Heart left ventricle (tissue), 16 donors: ENCODE data around the gene NAALADL2. TPM values are rescaled to one million over a fixed set of nuclear protein-coding genes. Genes with fewer than 3 reads are reported as not detected.

Experiments
- ATAC-seq, 4 donors: fragments of 200-7000 bp; cut with Tn5 transposase; one replicate each; pipeline ENCODE4 v1.9.1; 2020 to 2022; ENCODE audit warnings: moderate library complexity in 4 of 4, mild to moderate bottlenecking in 3 of 4, moderate number of reproducible peaks in 1 of 4
- DNase-seq, 5 donors: peaks; one replicate each; pipeline ENCODE4 v3.0.0-alpha.2; 2020
- H3K27ac ChIP-seq, 12 donors: fragments of 200-600 bp; sonication (generic) in 4 of 12; one replicate each; pipeline versions ENCODE4 v1.5.0 to v1.8.0; 2016 to 2022; ENCODE audit warnings: mild to moderate bottlenecking in 2 of 12
- H3K27me3 ChIP-seq, 9 donors: fragments of 200-600 bp; sonication (generic) in 2 of 9; one replicate each; pipeline versions ENCODE4 v1.5.1 to v1.8.0; 2016 to 2022; ENCODE audit warnings: mild to moderate bottlenecking in 3 of 9
- H3K36me3 ChIP-seq, 9 donors: fragments of 200-600 bp; sonication (generic) in 2 of 9; one replicate each; pipeline versions ENCODE4 v1.5.0 to v1.8.0; 2018 to 2022; ENCODE audit warnings: mild to moderate bottlenecking in 2 of 9
- H3K4me1 ChIP-seq, 12 donors: fragments of 200-600 bp; sonication (generic) in 4 of 12; one replicate each; pipeline versions ENCODE4 v1.5.0 to v1.8.0; 2016 to 2022; ENCODE audit warnings: mild to moderate bottlenecking in 3 of 12
- H3K4me3 ChIP-seq, 12 donors: fragments of 200-600 bp; sonication (generic) in 4 of 12; one replicate each; pipeline versions ENCODE4 v1.5.0 to v1.8.0; 2017 to 2022; ENCODE audit warnings: mild to moderate bottlenecking in 9 of 12, moderate library complexity in 4 of 12
- H3K9me3 ChIP-seq, 12 donors: fragments of 200-600 bp; sonication (generic) in 4 of 12; one replicate each; pipeline versions ENCODE4 v1.5.0 to v1.8.0; 2016 to 2022; ENCODE audit warnings: mild to moderate bottlenecking in 1 of 12
- CTCF ChIP-seq, 12 donors: fragments of 200-600 bp; sonication (generic) in 4 of 12; IDR thresholded peaks; one replicate each; pipeline versions ENCODE4 v1.5.0 to v1.8.0; 2018 to 2022; ENCODE audit warnings: antibody characterized with exemption in 12 of 12, mild to moderate bottlenecking in 5 of 12
- POLR2A ChIP-seq, 2 donors: fragments of 450-650 bp; IDR thresholded peaks; one replicate each; pipeline ENCODE4 v1.6.1; 2017; ENCODE audit warnings: antibody characterized with exemption in 2 of 2, mild to moderate bottlenecking in 2 of 2, moderate library complexity in 2 of 2
- WGBS, 4 donors: extraction: QIAGEN DNeasy Blood & Tissue Kit in 2 of 4; methylation state at CpG; one replicate each; pipeline versions ENCODE4 v1.1.5 to v1.1.7; 2013 to 2018; 5-methylcytosine and 5-hydroxymethylcytosine counted together
- intact Hi-C, 10 donors: fragments of 100-400 bp; cut with DNase I; formaldehyde crosslinking; loops; one replicate each; pipeline versions ENCODE4 v1.11.1 to v1.14.2; 2022
- polyA plus RNA-seq, 2 donors: library from polyadenylated mRNA; stranded (reverse); fragments of 200-250 nt; gene quantifications; one replicate each; pipeline ENCODE4 v1.2.3, GENCODE V29; 2013
- total RNA-seq, 9 donors: library from RNA; depleted of rRNA in 2 of 9; stranded (reverse); fragments of >200 nt in 2 of 9; fragmentation: NEBNext Ultra II Directional in 3 of 9; extraction: Animal tissue kit (Norgen Biotek cat#: 25700) in 3 of 9; gene quantifications; one replicate each; pipeline versions ENCODE4 v1.1.0 to v1.2.4, GENCODE V29; 2016 to 2023
- donor health status: ischemic (EF 13 %, LVEDD 7.1; RV severe dilation, severe dysfunction).
- donor health status: healthy with polysubstance abuse.
- donor health status: DM: no; HTN: yes; CAD: no.
- donor health status: DM: no; HTN: no; CAD: no.
- donor health status: ischemic (EF 25% LVEDD 6.9; RV normal size, moderate dysfunction).
- donor health status: ischemic (EF 25% LVEDD 5.7; RV mildly dilated, moderate dysfunction).
- donor health status: healthy.
- donor health status: DM: yes; HTN: yes; CAD: no.
- donor health status: ischemic (EF 35%, LVEDD 5.7; RV mildly dilated, moderate dysfunction).
- donor health status: nonischemic (EF 11% LVEDD 7.7; RV severe dilation, severe dysfunction).
- donor health status: DM: yes; HTN: yes; CAD: no.
- donor health status: PGD.
- donor health status: ischemic (EF 29% LVEDD 5.4; RV normal size, mild dysfunction).
- donor health status: nonischemic (EF 23%, LVEDD 6.1; RV moderate dilation, normal function).

NAALADL2 gene
- total and polyA plus RNA-seq, 11 donors, result 0.23 to 8.5 (median 3.0) TPM

GRCh38 chr3:175001091-175001490, 142.0 kb downstream of the NAALADL2 start:
- Histone ChIP-seq H3K27me3 (no peaks in the 10 kb centered on the region), H3K9me3 (no peaks in the 10 kb centered on the region), H3K4me3 (no peak overlapping the region), H3K4me1 (no peaks in the 10 kb centered on the region), H3K36me3 (no peaks in the 10 kb centered on the region), H3K27ac (no peak overlapping the region)
- intact Hi-C loops, result no loop called here
- DNase-seq (no peak), ATAC-seq (no peak)
- TF ChIP-seq POLR2A (IDR thresholded peaks at IDR 0.05) (no peak), CTCF (IDR thresholded peaks at IDR 0.05) (no peak)
- 60 to 96% (median 82%) methylated on average over 1 of the region's 1 CpG for WGBS, 4 donors

- Histone ChIP-seq H3K27ac (no peak overlapping the region), H3K27me3 (no peaks in the 10 kb centered on the region), H3K36me3 (no peaks in the 10 kb centered on the region), H3K4me1 (no peaks in the 10 kb centered on the region), H3K4me3 (no peak overlapping the region), H3K9me3 (no peaks in the 10 kb centered on the region)
- intact Hi-C loops, result no loop called here
- WGBS, 4 donors, result 95 to 100% (median 96%) methylated on average over 1 of the region's 1 CpG
- ATAC-seq (no peak), DNase-seq (no peak)
- no peak for TF ChIP-seq POLR2A (IDR thresholded peaks at IDR 0.05)
- TF ChIP-seq CTCF (IDR thresholded peaks at IDR 0.05), result no peak
Observed at GRCh38 chr3:175002732-175003143, 143.6 kb downstream of the NAALADL2 start.

GRCh38 chr3:175003590-175003989, 144.5 kb downstream of the NAALADL2 start:
- ATAC-seq (no peak), DNase-seq (no peak)
- TF ChIP-seq POLR2A (IDR thresholded peaks at IDR 0.05) (no peak), CTCF (IDR thresholded peaks at IDR 0.05) (no peak)
- intact Hi-C loops, result no loop called here
- H3K4me1 ChIP-seq, result no peaks in the 10 kb centered on the region
- no peaks in the 10 kb centered on the region for H3K9me3 ChIP-seq
- H3K27ac ChIP-seq, result no peak overlapping the region
- 87 to 99% (median 95%) methylated on average over 2 of the region's 2 CpGs for WGBS, 4 donors
- no peak overlapping the region for H3K4me3 ChIP-seq
- H3K27me3 ChIP-seq, result no peaks in the 10 kb centered on the region
- no peaks in the 10 kb centered on the region for H3K36me3 ChIP-seq

- H3K27me3 ChIP-seq, result no peaks in the 10 kb centered on the region
- WGBS, 4 donors, result 39 to 65% (median 51%) methylated on average over 1 of the region's 1 CpG
- H3K9me3 ChIP-seq, result no peaks in the 10 kb centered on the region
- no peaks in the 10 kb centered on the region for H3K36me3 ChIP-seq
- TF ChIP-seq CTCF (IDR thresholded peaks at IDR 0.05) (no peak), POLR2A (IDR thresholded peaks at IDR 0.05) (no peak)
- no peak for ATAC-seq
- no peak overlapping the region for H3K4me3 ChIP-seq
- no peaks in the 10 kb centered on the region for H3K4me1 ChIP-seq
- DNase-seq, result no peak
- intact Hi-C loops, result no loop called here
- H3K27ac ChIP-seq, result no peak overlapping the region
Observed at GRCh38 chr3:175005193-175005592, 146.1 kb downstream of the NAALADL2 start.
